ENCODE results near the gene SAP30L.

DNA sequence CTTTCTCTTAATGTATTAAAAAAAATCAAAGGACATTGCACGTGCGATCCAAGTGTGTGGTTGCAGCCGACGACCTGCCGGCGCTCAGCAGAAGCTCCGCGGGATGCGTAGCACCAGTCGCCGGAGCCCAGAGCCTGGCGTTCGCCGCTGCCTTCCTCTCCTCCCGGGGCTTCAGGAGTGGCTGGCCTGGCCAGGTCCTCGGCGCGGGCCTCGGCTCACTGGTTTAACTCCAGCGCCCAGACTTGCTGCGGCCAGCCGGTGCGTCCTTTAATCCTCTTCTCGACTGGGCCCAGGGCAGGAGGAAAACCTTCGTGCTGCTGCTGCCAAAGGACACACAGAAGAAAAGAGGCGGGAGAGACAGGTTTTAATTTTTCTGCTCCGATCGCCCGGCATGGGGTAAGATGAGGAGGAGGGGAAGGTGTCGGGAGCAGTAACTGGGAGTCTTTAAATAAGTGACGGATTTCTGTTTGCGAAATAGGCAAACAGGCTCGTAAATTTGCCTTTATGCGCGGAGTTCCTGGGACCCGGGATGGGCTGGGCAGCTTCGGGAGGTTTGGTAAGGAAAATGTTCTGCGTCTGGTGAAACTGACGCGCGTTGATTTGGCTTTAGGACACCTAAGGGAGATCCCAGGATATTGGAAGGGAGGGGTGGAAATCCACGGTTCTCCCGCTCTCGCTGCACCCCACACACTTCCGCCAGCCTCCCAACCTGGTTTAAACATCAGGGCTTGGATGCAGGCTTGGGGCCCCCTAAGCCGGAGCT lies 30.0 kb downstream of the SAP30L start:
- TF ChIP-seq, protein P1, sequence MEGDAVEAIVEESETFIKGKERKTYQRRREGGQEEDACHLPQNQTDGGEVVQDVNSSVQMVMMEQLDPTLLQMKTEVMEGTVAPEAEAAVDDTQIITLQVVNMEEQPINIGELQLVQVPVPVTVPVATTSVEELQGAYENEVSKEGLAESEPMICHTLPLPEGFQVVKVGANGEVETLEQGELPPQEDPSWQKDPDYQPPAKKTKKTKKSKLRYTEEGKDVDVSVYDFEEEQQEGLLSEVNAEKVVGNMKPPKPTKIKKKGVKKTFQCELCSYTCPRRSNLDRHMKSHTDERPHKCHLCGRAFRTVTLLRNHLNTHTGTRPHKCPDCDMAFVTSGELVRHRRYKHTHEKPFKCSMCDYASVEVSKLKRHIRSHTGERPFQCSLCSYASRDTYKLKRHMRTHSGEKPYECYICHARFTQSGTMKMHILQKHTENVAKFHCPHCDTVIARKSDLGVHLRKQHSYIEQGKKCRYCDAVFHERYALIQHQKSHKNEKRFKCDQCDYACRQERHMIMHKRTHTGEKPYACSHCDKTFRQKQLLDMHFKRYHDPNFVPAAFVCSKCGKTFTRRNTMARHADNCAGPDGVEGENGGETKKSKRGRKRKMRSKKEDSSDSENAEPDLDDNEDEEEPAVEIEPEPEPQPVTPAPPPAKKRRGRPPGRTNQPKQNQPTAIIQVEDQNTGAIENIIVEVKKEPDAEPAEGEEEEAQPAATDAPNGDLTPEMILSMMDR (IDR thresholded peaks at IDR 0.05; ENCODE audit: low read depth, low read length, missing input control) = no peak
- TF ChIP-seq YY1 (IDR thresholded peaks at IDR 0.05) (no peak), TAF1 (conservative IDR thresholded peaks at IDR 0.05) (no peak), HNF4A (conservative IDR thresholded peaks at IDR 0.05) (no peak), GABPA (IDR thresholded peaks at IDR 0.05 in 1 of 2, conservative IDR thresholded peaks at IDR 0.05 in 1 of 2) (no peak), RAD21 (IDR thresholded peaks at IDR 0.05) (no peak), SP1 (IDR thresholded peaks at IDR 0.05) (no peak), JUND (IDR thresholded peaks at IDR 0.05) (no peak), FOXA1 (IDR thresholded peaks at IDR 0.05) (no peak)
- TF ChIP-seq, protein P2, sequence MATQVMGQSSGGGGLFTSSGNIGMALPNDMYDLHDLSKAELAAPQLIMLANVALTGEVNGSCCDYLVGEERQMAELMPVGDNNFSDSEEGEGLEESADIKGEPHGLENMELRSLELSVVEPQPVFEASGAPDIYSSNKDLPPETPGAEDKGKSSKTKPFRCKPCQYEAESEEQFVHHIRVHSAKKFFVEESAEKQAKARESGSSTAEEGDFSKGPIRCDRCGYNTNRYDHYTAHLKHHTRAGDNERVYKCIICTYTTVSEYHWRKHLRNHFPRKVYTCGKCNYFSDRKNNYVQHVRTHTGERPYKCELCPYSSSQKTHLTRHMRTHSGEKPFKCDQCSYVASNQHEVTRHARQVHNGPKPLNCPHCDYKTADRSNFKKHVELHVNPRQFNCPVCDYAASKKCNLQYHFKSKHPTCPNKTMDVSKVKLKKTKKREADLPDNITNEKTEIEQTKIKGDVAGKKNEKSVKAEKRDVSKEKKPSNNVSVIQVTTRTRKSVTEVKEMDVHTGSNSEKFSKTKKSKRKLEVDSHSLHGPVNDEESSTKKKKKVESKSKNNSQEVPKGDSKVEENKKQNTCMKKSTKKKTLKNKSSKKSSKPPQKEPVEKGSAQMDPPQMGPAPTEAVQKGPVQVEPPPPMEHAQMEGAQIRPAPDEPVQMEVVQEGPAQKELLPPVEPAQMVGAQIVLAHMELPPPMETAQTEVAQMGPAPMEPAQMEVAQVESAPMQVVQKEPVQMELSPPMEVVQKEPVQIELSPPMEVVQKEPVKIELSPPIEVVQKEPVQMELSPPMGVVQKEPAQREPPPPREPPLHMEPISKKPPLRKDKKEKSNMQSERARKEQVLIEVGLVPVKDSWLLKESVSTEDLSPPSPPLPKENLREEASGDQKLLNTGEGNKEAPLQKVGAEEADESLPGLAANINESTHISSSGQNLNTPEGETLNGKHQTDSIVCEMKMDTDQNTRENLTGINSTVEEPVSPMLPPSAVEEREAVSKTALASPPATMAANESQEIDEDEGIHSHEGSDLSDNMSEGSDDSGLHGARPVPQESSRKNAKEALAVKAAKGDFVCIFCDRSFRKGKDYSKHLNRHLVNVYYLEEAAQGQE (IDR thresholded peaks at IDR 0.05) = no peak
- TF ChIP-seq, protein P3, sequence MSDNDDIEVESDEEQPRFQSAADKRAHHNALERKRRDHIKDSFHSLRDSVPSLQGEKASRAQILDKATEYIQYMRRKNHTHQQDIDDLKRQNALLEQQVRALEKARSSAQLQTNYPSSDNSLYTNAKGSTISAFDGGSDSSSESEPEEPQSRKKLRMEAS (IDR thresholded peaks at IDR 0.05) = no peak
